ENCODE results near the gene L2HGDH.

The L2HGDH gene

GRCh38 chr14:50288146-50288545 lies 23.9 kb downstream of the L2HGDH start:
- DNase-seq (ENCODE audit: low read depth): no peak

- no peak for DNase-seq (ENCODE audit: low read depth)
These were observed 26.2 kb downstream of the L2HGDH start for GRCh38 chr14:50285861-50286260.

GRCh38 chr14:50272498-50272897 lies 39.5 kb downstream of the L2HGDH start:
- no peak for DNase-seq (ENCODE audit: low read depth)

GRCh38 chr14:50270932-50271331 lies 41.1 kb downstream of the L2HGDH start:
- DNase-seq (ENCODE audit: low read depth): no peak

- DNase-seq (ENCODE audit: low read depth): no peak
These were observed 47.0 kb downstream of the L2HGDH start for GRCh38 chr14:50265029-50265428.

- DNase-seq (ENCODE audit: low read depth): no peak
These were observed 48.7 kb downstream of the L2HGDH start for GRCh38 chr14:50263321-50263720.

- no peak for DNase-seq (ENCODE audit: low read depth)
These were observed 49.2 kb downstream of the L2HGDH start for GRCh38 chr14:50262865-50263264.

- DNase-seq (ENCODE audit: low read depth): no peak
These were observed 51.5 kb downstream of the L2HGDH start for GRCh38 chr14:50260511-50260910.

GRCh38 chr14:50260072-50260471 lies 52.0 kb downstream of the L2HGDH start:
- no peak for DNase-seq (ENCODE audit: low read depth)

- no peak for DNase-seq (ENCODE audit: low read depth)
These were observed 54.3 kb downstream of the L2HGDH start for GRCh38 chr14:50257732-50258131.

GRCh38 chr14:50254248-50254647 lies 57.8 kb downstream of the L2HGDH start:
- DNase-seq (ENCODE audit: low read depth): no peak

GRCh38 chr14:50249136-50249775 lies 62.8 kb downstream of the L2HGDH start:
- DNase-seq (ENCODE audit: low read depth): no peak

- DNase-seq (ENCODE audit: low read depth): no peak
These were observed 64.8 kb downstream of the L2HGDH start for GRCh38 chr14:50247245-50247644.

GRCh38 chr14:50242566-50243310 lies 69.3 kb downstream of the L2HGDH start:
- no peak for DNase-seq (ENCODE audit: low read depth)

GRCh38 chr14:50242096-50242495 lies 69.9 kb downstream of the L2HGDH start:
- DNase-seq (ENCODE audit: low read depth): no peak

- DNase-seq (ENCODE audit: low read depth): no peak
These were observed 74.6 kb downstream of the L2HGDH start for GRCh38 chr14:50237427-50237826.

GRCh38 chr14:50233951-50234250 lies 78.1 kb downstream of the L2HGDH start:
- no peak for DNase-seq (ENCODE audit: low read depth)

- no peak for DNase-seq (ENCODE audit: low read depth)
These were observed 78.7 kb downstream of the L2HGDH start for GRCh38 chr14:50233166-50233950.

GRCh38 chr14:50232276-50232642 lies 79.8 kb downstream of the L2HGDH start:
- no peak for DNase-seq (ENCODE audit: low read depth)

- DNase-seq (ENCODE audit: low read depth): peak; percentile 57
These were observed 80.4 kb downstream of the L2HGDH start, which contains the start of gene SOS2 for GRCh38 chr14:50231475-50232275. Gene SOS2, minus strand, starts transcription at chr14:50231578. Its CDS starts 295 bp downstream, at chr14:50231283.

GRCh38 chr14:50230701-50231474 lies 81.1 kb downstream of the L2HGDH start:
- peak; percentile 25 for DNase-seq (ENCODE audit: low read depth)

- no peak for DNase-seq (ENCODE audit: low read depth)
These were observed 81.7 kb downstream of the L2HGDH start for GRCh38 chr14:50230401-50230700.
